ENCODE data around the gene SFMBT1. TPM values are rescaled to one million over a fixed set of nuclear protein-coding genes. Genes with fewer than 3 reads are reported as not detected.

The SFMBT1 gene
- total and polyA plus RNA-seq, 9 of the 15 experiments (the other 6 are each of a cell fraction or from before 2014, with no cell fraction given): 0.76 to 6.6 (median 3.6) TPM

DNA sequence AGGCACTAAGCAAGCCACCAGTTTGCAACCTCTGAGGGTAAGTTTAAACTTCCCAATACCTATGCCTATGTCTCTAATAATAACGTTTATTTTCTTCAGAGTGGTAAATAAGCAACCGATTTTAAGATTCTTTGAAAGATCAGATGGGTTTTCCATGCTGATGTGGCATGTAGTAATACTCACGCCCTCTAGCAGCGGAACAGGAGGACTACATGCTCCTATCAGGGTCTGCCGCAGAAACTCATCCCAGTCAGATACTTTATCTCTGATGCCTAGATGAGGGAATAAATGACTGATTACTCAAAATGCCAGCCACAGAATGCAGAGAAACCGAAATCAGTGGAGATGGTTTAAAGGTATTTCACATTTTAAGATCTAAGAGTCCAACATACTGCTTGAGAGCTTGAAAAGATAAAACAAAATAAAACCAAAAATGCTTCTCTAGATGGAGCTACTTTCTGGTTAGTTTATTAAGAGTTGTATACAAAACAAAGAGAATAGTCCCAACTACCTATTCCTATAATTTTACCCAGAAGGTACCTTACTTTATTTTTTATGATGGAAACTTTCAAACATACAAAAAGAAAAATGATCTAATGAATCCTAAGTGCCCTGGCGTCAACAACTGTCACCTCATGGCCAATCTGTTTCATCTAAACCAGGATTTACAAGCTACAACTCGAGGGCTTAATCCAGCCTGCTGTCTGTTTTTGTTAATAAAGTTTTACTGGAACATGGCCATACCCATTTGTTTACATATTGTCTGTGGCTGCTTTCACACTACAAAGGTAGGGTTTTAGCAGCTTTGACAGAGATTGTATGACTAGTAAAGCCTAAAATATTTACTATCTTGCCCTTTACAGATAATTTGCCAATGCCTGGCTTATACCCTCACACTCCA lies 111.0 kb downstream of the SFMBT1 start (continued):
- TF ChIP-seq, protein P1, sequence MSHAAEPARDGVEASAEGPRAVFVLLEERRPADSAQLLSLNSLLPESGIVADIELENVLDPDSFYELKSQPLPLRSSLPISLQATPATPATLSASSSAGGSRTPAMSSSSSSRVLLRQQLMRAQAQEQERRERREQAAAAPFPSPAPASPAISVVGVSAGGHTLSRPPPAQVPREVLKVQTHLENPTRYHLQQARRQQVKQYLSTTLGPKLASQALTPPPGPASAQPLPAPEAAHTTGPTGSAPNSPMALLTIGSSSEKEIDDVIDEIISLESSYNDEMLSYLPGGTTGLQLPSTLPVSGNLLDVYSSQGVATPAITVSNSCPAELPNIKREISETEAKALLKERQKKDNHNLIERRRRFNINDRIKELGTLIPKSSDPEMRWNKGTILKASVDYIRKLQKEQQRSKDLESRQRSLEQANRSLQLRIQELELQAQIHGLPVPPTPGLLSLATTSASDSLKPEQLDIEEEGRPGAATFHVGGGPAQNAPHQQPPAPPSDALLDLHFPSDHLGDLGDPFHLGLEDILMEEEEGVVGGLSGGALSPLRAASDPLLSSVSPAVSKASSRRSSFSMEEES (CRISPR knock-in tag; IDR thresholded peaks at IDR 0.05): no peak
- TF ChIP-seq ZNF707 (CRISPR knock-in tag; conservative IDR thresholded peaks at IDR 0.05): no peak

DNA sequence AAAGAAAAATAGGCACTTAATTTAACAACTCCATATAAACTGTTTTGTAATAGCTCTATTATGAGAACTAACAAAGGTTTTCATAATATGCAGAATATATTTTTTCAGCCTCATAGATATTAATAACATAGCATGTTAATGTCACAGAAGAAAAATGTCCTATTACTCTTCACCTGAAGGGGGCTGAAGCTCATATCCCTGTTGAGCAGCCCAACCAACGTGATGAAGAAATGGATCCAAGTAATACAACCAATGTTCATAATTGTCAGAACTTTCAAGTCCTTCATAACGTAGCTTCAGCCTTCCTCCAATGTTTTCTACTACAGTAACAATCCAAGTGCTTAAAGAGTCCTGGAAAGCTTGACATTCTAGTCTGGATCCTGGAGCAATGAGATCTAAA lies 114.0 kb downstream of the SFMBT1 start:
- Histone ChIP-seq H4K20me1 (replicated peaks; ENCODE audit: control insufficient read depth, insufficient read depth, low read length) (no peaks in the 10 kb centered on the region), H3K9me3 (replicated peaks; ENCODE audit: control insufficient read depth, insufficient read depth, low read depth, low read length) (no peaks in the 10 kb centered on the region), H3K4me1 (replicated peaks in 1 of 2; ENCODE audit: control insufficient read depth in 2 of 2, insufficient read depth in 2 of 2, low read length in 2 of 2) (no peaks in the 10 kb centered on the region; a peak in 1 of 5 replicates), H2AFZ (ENCODE audit: low read depth, low read length) (no peak overlapping the region), H3K9me1 (ENCODE audit: control insufficient read depth, insufficient read depth, low read length) (no peaks in the 10 kb centered on the region), H3K9ac (ENCODE audit: insufficient read depth in 1 of 2, low read depth in 2 of 2, low read length in 2 of 2) (no peak overlapping the region), H3K27me3 (ENCODE audit: control insufficient read depth in 2 of 2, insufficient read depth in 2 of 2, low read length in 2 of 2) (no peaks in the 10 kb centered on the region), H3K27ac (ENCODE audit: extremely low read depth, low read depth, low read length) (no peak overlapping the region), H3K79me2 (ENCODE audit: control insufficient read depth, insufficient read depth, low read length) (no peaks in the 10 kb centered on the region), H3K4me2 (ENCODE audit: insufficient read depth, low read length) (no peak overlapping the region), H3K36me3 (ENCODE audit: control insufficient read depth, insufficient read depth, low read length) (0 out of 3 replicates have a peak, but pooled peaks cover 5% of the 10 kb centered on the region), H3K4me3 (no peak overlapping the region)
- ATAC-seq (no peak), DNase-seq (ENCODE audit: extremely low read depth in 1 of 4, low spot score in 3 of 4) (no peak), FAIRE-seq (no peak)
- intact Hi-C loops (cut with micrococcal nuclease) (no loop called here), in situ Hi-C loops (cut with MboI) (no loop called here)
- BruUV-seq (replicated peaks): no TSS peak
- WGBS (ENCODE audit: insufficient coverage, low coverage, missing lambda C conversion rate): 26% methylated on average over 2 of the region's 2 CpGs
- TF ChIP-seq, protein P2, sequence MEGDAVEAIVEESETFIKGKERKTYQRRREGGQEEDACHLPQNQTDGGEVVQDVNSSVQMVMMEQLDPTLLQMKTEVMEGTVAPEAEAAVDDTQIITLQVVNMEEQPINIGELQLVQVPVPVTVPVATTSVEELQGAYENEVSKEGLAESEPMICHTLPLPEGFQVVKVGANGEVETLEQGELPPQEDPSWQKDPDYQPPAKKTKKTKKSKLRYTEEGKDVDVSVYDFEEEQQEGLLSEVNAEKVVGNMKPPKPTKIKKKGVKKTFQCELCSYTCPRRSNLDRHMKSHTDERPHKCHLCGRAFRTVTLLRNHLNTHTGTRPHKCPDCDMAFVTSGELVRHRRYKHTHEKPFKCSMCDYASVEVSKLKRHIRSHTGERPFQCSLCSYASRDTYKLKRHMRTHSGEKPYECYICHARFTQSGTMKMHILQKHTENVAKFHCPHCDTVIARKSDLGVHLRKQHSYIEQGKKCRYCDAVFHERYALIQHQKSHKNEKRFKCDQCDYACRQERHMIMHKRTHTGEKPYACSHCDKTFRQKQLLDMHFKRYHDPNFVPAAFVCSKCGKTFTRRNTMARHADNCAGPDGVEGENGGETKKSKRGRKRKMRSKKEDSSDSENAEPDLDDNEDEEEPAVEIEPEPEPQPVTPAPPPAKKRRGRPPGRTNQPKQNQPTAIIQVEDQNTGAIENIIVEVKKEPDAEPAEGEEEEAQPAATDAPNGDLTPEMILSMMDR (IDR thresholded peaks at IDR 0.05 in 2 of 3, conservative IDR thresholded peaks at IDR 0.05 in 1 of 3; ENCODE audit: insufficient read depth in 2 of 3, low read depth in 1 of 3, low read length in 3 of 3): peak in 1 of 3 experiments; percentile 6; a peak in 1 of 6 replicates
- TF ChIP-seq ZNF445 (CRISPR knock-in tag; IDR thresholded peaks at IDR 0.05; ENCODE audit: low read depth): no peak
- TF ChIP-seq BCL6 (CRISPR knock-in tag; IDR thresholded peaks at IDR 0.05): no peak
- TF ChIP-seq PTTG1 (tag; IDR thresholded peaks at IDR 0.05; ENCODE audit: low read depth): no peak
- ChIA-PET POLR2A (interaction anchor here (0.8 kb wide), 1 partner anchor 116 kb away, joined by 3 read pairs; no protein-coding TSS in a partner anchor), CTCF (ENCODE audit: low intra/inter-chr PET ratio) (no interaction called here)

All from K562 (cell line).